ENCODE results near the gene AGMO.

AGMO gene

GRCh38 chr7:15334536-15335263 lies 227.1 kb downstream of the AGMO start:
- Histone ChIP-seq H3K4me3 (ENCODE audit: low read length) (no peak overlapping the region), H3K4me1 (ENCODE audit: low read length) (peaks cover 7% of the 10 kb centered on the region; the same call in 1 of the 2 replicates), H3K27me3 (ENCODE audit: low read depth, low read length) (no peaks in the 10 kb centered on the region), H2AFZ (ENCODE audit: low read depth, low read length) (no peak overlapping the region), H3K79me2 (ENCODE audit: low read length) (no peaks in the 10 kb centered on the region), H3K9me3 (ENCODE audit: insufficient read depth, low read length) (no peaks in the 10 kb centered on the region), H3K36me3 (replicated peaks; ENCODE audit: low read depth, low read length) (no peaks in the 10 kb centered on the region), H4K20me1 (ENCODE audit: insufficient read depth, low read length) (no peaks in the 10 kb centered on the region), H3K4me2 (ENCODE audit: low read length) (no peak overlapping the region), H3K27ac (ENCODE audit: low read length) (no peak overlapping the region), H3K9ac (ENCODE audit: low read length) (no peak overlapping the region)
- no peak for TF ChIP-seq EZH2phosphoT487 (IDR thresholded peaks at IDR 0.05; ENCODE audit: low read depth)
- no peak for TF ChIP-seq CTCF (IDR thresholded peaks at IDR 0.05; ENCODE audit: low read depth, low read length)

GRCh38 chr7:15332956-15333355 lies 228.9 kb downstream of the AGMO start:
- Histone ChIP-seq H3K9me3 (ENCODE audit: insufficient read depth, low read length) (no peaks in the 10 kb centered on the region), H3K27me3 (ENCODE audit: low read depth, low read length) (no peaks in the 10 kb centered on the region), H3K79me2 (ENCODE audit: low read length) (no peaks in the 10 kb centered on the region), H3K4me2 (ENCODE audit: low read length) (no peak overlapping the region), H4K20me1 (ENCODE audit: insufficient read depth, low read length) (no peaks in the 10 kb centered on the region), H3K9ac (ENCODE audit: low read length) (no peak overlapping the region), H3K4me1 (ENCODE audit: low read length) (peaks cover 7% of the 10 kb centered on the region; the same call in 1 of the 2 replicates), H2AFZ (ENCODE audit: low read depth, low read length) (no peak overlapping the region), H3K36me3 (replicated peaks; ENCODE audit: low read depth, low read length) (no peaks in the 10 kb centered on the region), H3K4me3 (ENCODE audit: low read length) (no peak overlapping the region), H3K27ac (ENCODE audit: low read length) (no peak overlapping the region)
- TF ChIP-seq CTCF (IDR thresholded peaks at IDR 0.05; ENCODE audit: low read depth, low read length) (no peak), EZH2phosphoT487 (IDR thresholded peaks at IDR 0.05; ENCODE audit: low read depth) (no peak)

- no peak for TF ChIP-seq CTCF (IDR thresholded peaks at IDR 0.05; ENCODE audit: low read depth, low read length)
- TF ChIP-seq EZH2phosphoT487 (IDR thresholded peaks at IDR 0.05; ENCODE audit: low read depth), result no peak
- Histone ChIP-seq H3K4me2 (ENCODE audit: low read length) (no peak overlapping the region), H3K27me3 (ENCODE audit: low read depth, low read length) (no peaks in the 10 kb centered on the region)
Observed at GRCh38 chr7:15330943-15331342, 230.9 kb downstream of the AGMO start.

GRCh38 chr7:15327001-15327400 lies 234.8 kb downstream of the AGMO start:
- Histone ChIP-seq H3K4me2 (ENCODE audit: low read length) (no peak overlapping the region), H2AFZ (ENCODE audit: low read depth, low read length) (no peak overlapping the region), H3K79me2 (ENCODE audit: low read length) (no peaks in the 10 kb centered on the region), H3K4me3 (ENCODE audit: low read length) (no peak overlapping the region), H3K36me3 (replicated peaks; ENCODE audit: low read depth, low read length) (no peaks in the 10 kb centered on the region), H3K27ac (ENCODE audit: low read length) (no peak overlapping the region), H3K9ac (ENCODE audit: low read length) (no peak overlapping the region), H3K4me1 (ENCODE audit: low read length) (peaks cover 7% of the 10 kb centered on the region; the same call in 1 of the 2 replicates), H3K27me3 (ENCODE audit: low read depth, low read length) (no peaks in the 10 kb centered on the region), H3K9me3 (ENCODE audit: insufficient read depth, low read length) (no peaks in the 10 kb centered on the region), H4K20me1 (ENCODE audit: insufficient read depth, low read length) (no peaks in the 10 kb centered on the region)
- no peak for TF ChIP-seq EZH2phosphoT487 (IDR thresholded peaks at IDR 0.05; ENCODE audit: low read depth)
- no peak for TF ChIP-seq CTCF (IDR thresholded peaks at IDR 0.05; ENCODE audit: low read depth, low read length)

More at GRCh38 chr7:15330943-15331342, 230.9 kb downstream of the AGMO start:
- H3K79me2 ChIP-seq (ENCODE audit: low read length), result no peaks in the 10 kb centered on the region
- no peak overlapping the region for H2AFZ ChIP-seq (ENCODE audit: low read depth, low read length)
- no peaks in the 10 kb centered on the region for H3K36me3 ChIP-seq (replicated peaks; ENCODE audit: low read depth, low read length)
- H3K9me3 ChIP-seq (ENCODE audit: insufficient read depth, low read length), result no peaks in the 10 kb centered on the region
- H3K4me3 ChIP-seq (ENCODE audit: low read length), result no peak overlapping the region
- no peak overlapping the region for H3K27ac ChIP-seq (ENCODE audit: low read length)
- H4K20me1 ChIP-seq (ENCODE audit: insufficient read depth, low read length), result no peaks in the 10 kb centered on the region
- peaks cover 7% of the 10 kb centered on the region; the same call in 1 of the 2 replicates for H3K4me1 ChIP-seq (ENCODE audit: low read length)
- H3K9ac ChIP-seq (ENCODE audit: low read length), result no peak overlapping the region

Data from OCI-LY3 (cell line).